Measurements from ENCODE around the gene THEMIS2.
"Not testable (repeated sequence)": the region's sequence is repeated elsewhere in the genome, so short reads cannot be mapped to it uniquely, and the experiment has no call there.

THEMIS2 gene

GRCh38 chr1:27872059-27872801 is at the start of gene THEMIS2:
THEMIS2 (plus strand) TSS chr1:27872544; CDS start chr1:27872572, 28 bp downstream.
- DNase-seq (ENCODE audit: low read depth), result no peak

DNA sequence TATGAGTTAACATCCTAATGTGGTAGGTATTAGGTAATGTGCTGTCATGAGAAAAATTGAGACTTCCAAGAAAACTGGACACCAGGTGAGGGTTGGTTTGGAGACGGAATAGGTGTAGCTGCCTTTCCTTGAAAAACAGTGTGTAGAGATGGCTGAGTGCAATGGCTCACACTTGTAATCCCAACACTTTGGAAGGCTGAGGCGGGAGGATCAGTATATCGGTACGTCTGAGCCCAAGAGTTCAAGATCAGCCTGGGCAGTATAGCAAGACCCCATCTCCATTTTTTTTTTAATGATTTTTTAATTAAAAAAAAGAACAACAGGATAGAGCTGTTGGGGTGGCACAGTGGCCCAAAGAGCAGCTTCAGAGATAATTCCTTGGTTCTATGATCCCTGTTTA is 48.6 kb upstream of the THEMIS2 start:
- DNase-seq (ENCODE audit: low read depth), result no peak

DNA sequence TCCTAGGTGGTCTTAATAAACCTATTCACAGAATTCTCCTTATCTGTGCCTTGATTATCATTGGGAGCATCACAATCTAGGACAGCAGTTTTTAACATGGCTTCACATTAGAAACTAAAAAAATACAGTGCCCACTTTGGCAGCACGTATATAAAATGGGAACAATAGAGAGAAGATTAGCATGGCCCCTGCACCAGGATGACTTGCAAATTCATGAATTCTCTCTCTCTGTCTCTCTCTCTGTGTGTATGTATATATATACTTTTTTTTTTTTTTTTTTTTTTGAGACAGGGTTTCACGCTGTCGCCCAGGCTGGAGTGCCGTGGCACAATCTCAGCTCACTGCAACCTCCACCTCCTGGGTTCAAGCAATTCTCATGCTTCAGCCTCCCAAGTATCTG is 47.9 kb upstream of the THEMIS2 start:
- no peak for DNase-seq (ENCODE audit: low read depth)

DNA sequence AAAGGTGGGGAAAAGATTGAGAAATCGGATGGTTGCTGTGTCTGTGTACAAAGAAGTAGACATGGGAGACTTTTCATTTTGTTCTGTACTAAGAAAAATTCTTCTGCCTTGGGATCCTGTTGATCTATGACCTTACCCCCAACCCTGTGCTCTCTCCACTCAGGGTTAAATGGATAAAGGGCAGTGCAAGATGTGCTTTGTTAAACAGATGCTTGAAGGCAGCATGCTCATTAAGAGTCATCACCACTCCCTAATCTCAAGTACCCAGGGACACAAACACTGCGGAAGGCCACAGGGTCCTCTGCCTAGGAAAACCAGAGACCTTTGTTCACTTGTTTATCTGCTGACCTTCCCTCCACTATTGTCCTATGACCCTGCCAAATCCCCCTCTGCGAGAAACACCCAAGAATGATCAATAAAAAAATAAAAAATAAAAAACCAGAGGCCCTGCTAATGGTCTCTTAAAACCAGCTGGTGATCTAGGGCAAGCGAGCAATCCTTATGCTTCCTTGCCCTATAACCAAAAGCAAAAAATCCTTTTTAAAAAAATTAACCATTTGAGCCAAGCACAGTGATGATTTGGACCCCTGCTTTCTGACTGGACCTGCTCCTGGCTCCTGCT is 42.9 kb upstream of the THEMIS2 start:
- DNase-seq (ENCODE audit: low read depth), result not testable (repeated sequence)

- peak; percentile 86 for DNase-seq (ENCODE audit: low read depth)
Observed at GRCh38 chr1:27830621-27831440, 41.5 kb upstream of the THEMIS2 start, which contains the start of gene PPP1R8. PPP1R8 (plus strand) TSS chr1:27830782; CDS start chr1:27830836, 54 bp downstream.

DNA sequence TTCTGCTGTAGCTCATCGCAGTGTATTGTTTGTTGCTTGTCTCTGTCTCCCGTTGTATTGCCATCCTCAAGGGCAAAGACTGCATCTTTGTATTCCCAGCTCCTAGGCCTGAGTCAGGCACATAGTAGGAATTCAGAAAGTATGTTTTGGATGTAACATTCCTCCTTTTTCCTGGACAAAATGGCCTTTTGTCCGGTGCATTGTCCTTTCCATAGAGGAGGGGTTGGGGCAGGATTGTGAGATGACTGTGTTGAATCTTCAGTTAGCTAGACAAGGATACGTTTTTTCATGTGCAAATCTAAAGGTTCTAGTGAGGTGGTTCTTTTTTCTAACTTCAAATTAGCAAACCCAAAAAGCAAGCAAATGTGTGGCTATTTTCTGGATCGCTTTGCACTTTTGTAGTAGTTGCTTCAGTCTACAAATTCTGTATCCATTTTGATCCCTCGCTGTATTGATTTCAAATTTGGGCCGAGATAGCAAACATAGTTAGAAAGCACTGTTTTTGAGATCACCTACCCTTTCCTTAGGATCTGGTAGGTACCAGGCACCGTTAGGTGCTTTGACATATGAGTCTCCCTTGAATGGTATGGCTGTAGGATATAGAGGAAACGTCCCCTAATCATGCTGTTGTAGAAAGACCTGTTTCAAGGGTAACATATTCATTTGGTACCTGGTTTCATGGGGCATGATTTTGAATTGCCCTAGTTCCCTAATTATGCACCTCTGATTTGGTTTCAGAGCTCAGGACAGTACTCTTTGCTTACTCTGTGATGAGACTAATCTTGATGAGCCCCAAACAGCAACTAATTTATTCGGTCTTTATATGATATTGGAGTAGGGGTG is 40.6 kb upstream of the THEMIS2 start:
- no peak for DNase-seq (ENCODE audit: low read depth)

DNA sequence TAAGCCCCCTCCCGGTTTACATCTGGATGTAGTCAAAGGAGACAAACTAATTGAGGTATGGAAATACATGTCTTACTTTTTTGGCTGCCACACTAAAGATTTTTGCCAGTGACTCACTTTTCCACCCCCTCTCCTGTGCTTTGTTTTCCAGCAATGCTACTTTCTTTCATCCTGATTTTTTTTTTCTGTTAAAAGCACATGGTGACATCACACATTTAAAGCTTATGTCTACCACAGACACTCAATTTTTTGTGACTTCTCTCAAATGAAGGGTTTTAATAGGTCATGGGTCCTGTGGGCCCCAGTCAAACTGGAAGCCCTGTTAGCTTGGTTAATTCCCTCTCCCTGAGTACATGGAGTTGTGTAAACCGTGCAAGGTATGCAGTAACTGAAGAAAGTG is 39.6 kb upstream of the THEMIS2 start:
- peak; percentile 35 for DNase-seq (ENCODE audit: low read depth)

GRCh38 chr1:27833470-27833869 is 38.9 kb upstream of the THEMIS2 start:
- no peak for DNase-seq (ENCODE audit: low read depth)

DNA sequence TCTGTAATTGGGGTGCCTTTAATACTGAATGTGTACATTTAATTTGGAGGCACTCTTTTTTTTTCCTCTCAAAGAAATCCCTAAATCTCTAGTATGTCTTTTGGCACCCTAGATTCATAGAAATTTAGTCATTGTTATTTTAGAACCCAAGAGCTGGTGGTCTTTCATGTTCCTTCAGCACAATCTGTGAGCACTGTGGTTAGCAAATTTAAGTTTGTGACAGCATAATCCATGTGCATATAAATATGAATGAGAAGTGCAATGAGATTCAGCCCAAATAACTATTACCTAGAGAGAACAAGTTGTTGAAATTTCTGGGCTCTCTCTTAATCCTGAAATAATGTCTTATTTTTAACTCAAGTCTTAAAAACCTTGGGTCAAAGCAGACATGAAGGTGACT is 37.3 kb upstream of the THEMIS2 start:
- DNase-seq (ENCODE audit: low read depth), result no peak

DNA sequence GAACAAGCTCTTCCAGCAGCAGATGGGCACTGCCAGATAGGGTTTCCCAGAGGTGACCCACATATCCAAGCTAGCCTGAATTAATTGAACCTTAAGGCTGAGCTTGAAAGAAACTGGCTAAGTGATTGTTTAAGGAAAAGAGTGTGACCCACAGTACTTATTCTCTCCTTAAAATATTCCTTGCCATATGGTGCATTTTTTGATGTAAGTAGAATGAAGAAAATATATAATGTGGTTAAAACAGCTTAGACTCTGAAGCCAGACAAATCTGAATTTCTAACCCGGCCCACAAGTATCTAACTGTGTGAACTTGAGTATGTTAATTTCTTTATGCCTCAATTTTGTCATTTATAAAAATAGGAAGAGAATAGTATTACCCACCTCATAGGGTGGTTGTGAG is 36.8 kb upstream of the THEMIS2 start:
- DNase-seq (ENCODE audit: low read depth), result no peak

DNA sequence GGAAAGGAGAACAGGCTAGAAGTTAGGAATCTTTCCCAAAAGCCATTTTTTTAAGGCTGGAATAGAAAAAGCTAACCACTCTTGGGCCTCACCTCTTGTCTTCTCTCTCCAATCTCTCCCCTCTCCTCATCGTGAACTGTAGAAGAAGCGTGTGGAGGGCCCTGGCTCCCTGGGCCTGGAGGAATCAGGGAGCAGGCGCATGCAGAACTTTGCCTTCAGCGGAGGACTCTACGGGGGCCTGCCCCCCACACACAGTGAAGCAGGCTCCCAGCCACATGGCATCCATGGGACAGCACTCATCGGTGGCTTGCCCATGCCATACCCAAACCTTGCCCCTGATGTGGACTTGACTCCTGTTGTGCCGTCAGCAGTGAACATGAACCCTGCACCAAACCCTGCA is 22.4 kb upstream of the THEMIS2 start:
- DNase-seq (ENCODE audit: low read depth), result no peak

- no peak for DNase-seq (ENCODE audit: low read depth)
Observed at GRCh38 chr1:27855085-27855484, 17.3 kb upstream of the THEMIS2 start.

DNA sequence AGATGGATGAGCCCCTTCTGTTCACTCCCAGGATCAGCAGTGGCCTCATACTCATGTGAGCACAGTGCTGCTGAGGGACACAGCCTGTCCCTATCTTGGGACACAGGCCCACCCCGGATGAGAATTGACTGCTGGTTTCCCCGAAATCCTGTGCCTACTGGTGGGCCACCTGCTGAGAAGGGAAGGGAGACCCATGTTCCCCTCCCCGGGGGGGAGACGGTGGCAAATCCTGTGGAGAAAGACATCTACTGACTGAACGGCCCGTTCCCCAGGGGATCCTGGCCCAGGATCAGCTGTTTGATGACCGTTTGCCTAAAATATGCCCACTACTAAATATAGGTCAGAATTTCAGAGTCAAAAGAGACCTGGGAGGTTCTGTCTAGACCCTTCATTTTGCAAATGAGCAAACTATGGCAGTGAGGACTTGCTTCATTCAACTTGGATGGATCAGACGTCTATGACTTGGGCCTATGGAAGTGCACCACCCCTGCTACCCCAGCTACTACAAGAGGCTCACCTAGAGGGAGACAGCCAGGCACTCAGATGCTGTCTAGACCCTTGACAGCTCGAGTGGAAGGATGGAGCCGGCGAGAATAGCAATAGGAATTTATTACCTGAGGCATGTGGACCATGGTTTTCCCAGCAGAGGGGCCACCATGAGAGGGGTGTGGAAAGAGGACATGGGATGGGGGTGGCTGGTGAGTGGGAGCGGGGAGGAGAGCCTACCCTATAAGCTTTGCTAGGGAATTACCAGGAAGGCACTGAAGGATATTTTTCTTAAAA is 15.6 kb upstream of the THEMIS2 start:
- no peak for DNase-seq (ENCODE audit: low read depth)

DNA sequence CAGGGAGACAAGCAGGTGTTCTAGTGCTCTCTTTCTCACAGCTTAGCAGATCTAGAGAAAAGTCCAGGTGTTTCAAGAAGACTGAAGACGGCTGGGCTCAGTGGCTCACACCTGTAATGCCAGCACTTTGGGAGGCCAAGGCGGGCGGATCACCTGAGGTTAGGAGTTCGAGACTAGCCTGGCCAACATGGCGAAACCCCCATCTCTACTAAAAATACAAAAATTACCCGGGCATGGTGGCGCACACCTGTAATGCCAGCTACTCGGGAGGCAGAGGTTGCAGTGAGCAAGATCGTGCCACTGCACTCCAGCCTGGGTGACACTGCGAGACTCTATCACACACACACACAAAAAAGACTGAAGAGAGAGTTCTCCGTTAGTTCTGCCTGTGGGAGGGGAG is 14.8 kb upstream of the THEMIS2 start:
- not testable (repeated sequence) for DNase-seq (ENCODE audit: low read depth)

GRCh38 chr1:27858072-27858948 is 14.0 kb upstream of the THEMIS2 start:
- no peak for DNase-seq (ENCODE audit: low read depth)

DNA sequence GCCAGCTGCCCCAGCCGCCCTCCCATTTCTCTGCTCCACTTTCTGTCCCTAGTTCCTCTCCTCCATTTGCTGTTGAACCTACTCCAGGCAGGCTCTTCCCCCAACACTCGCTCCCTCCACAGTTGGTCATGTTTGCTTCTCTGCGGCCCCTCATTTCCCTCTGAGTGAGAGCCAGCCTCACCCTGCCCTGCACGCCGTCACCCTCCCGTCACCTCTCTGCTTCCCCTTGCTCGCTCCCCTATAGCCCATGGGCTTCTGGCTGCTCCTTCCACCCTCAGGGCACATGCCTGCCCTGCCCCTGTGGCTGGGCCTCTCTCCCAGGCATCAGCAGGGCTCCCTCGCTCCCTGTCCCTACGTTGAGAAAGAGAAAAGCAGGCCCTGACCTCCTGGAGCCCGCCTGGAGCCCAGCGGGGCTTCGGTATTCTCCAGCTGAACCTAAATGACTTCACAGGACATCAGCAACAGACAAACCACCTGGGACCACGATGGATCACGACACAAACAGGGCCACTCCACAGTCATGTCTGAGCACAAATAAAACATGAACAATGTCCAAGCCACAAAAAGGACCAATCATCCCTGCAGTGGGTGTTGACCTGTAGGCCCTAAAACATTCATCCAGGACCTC is 13.3 kb upstream of the THEMIS2 start:
- no peak for DNase-seq (ENCODE audit: low read depth)

DNA sequence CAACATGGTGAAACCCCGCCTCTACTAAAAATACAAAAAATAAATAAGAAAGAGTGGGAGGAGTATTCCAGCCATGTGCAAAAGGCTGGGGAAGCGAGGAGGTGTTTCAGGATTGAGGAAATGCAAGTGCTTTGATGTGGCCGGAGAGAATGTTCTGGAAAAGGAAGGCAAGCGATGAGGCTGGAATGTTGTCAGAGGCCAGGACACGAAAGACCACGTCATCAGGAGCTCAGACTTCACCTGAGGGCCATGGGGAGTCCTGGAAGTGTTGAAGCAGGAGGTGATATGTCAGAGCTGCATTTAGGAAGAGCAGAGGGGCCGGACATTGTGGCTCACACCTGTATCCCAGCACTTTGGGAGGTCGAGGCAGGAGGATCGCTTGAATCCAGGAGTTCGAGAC is 10.9 kb upstream of the THEMIS2 start:
- DNase-seq (ENCODE audit: low read depth), result no peak

GRCh38 chr1:27862004-27862403 is 10.3 kb upstream of the THEMIS2 start:
- no peak for DNase-seq (ENCODE audit: low read depth)

- peak; percentile 94 for DNase-seq (ENCODE audit: low read depth)
Observed at GRCh38 chr1:27862671-27863537, 9.4 kb upstream of the THEMIS2 start.

All from non-pigmented ciliary epithelial cell (primary cell).